Suppressor macrophage (primary cell): Measurements from ENCODE around the gene C22orf39.

Experiments
- DNase-seq, 4 experiments: peaks; one replicate each; pipeline ENCODE4 v3.0.0-alpha.2; 2020 to 2022

Gene C22orf39

GRCh38 chr22:19398206-19398605, 49.3 kb downstream of the C22orf39 start:
- no peak for DNase-seq

DNA sequence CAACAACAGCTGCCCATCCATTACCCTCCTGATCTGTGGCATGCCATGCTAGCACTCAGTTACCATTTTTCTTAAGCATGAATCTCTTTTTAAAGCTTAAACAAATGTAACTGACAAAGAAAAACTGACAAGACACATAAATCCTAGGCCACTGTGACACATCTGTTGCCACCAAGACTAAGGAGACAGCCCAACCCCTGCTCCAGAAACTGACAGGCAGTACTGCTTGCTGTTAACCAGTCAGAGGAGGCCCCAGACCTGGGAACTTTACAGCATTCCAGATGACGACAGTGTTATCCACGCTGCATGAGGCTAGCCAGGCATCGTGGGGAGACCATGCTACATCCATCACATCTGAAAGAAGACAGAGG, 49.8 kb downstream of the C22orf39 start:
- no peak for DNase-seq

DNA sequence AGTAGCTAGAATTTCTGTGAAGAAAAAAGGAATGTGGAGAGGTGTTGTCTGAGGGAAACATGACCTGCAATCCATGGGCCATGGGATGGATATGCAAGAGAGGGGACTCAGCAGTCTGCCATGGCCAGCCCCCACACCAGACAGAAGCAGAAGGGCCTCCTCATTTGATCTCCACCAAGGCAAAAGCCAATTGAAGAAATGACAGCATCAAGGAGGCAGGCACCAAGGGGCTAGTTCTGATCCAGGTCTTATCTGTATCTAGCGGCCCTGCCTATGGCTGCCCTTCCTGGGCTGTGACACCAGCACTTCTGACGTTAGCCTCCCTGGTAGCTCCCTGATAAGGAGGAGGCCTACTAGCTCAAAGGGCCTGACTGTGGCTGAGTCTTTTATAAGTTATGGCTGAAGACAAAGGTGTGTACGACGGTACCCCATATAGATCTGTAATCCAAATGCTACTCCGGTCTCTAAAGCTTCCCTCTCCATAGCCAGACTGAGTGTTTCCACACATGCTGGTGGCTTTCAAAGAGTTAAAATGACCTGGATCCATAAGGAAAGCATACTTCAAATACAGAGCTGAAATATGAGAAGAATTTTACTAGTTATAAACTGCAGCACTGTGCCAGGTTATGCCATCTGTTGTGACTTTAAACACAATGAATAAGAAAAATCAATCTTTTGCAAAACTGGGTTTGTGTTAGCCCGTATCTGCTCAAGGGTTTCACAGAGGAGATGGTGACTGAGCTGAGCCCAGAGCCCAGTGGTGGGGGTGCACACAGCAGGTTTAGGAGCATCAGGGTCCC, 50.4 kb downstream of the C22orf39 start:
- DNase-seq, result no peak

GRCh38 chr22:19396561-19396933, 51.0 kb downstream of the C22orf39 start:
- no peak for DNase-seq

- no peak for DNase-seq
Measured at GRCh38 chr22:19395276-19395675, 52.2 kb downstream of the C22orf39 start.

GRCh38 chr22:19394274-19395050, 53.0 kb downstream of the C22orf39 start:
- peak in 3 of 4 experiments; percentile 21 to 36 (median 30) for DNase-seq

DNA sequence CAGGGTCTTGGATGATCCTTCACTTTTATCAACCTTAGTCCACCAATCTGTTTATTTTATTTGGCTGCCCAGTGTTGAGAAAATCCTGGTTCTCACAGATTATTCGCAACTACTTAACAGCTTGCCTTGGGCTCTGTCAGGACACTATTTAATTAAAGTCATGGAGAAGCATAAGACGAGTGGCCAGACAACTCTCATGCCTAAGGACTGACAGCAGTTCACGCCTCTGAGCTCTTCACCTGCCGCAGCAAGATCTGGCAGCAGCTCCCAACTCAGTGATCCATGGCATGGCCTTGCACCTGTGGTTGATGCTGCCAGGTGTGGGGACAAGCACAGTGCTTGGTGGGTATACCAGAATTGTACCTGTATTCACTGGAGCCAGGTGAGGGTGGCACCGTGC, 53.8 kb downstream of the C22orf39 start:
- no peak for DNase-seq
